NCI-H510A (cell line): Measurements from ENCODE around the gene MYLK4.

Source experiments
- DNase-seq: peaks from one replicate; lab custom pipeline; 2025; lab: John Stamatoyannopoulos, UW

MYLK4 gene

DNA sequence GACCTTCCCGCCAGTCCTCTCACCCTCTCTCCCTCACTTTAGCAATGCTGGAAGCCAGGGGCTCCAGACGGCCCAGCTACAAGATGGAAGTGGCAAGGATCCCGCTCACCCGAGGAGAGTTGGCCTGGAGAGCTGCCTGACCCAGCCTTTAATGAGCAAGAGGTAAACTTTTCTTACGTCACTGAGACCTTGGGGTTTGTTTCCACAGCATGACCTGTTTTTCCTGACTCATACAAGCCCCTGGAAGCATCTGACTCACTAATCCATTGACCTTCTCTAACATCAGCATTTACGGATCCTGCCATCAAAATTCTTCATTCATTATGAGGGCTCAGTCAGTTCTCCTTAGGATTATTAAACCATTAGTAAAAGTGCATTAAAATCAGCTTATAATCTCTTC lies 120.4 kb downstream of the MYLK4 start:
- DNase-seq: no peak

DNA sequence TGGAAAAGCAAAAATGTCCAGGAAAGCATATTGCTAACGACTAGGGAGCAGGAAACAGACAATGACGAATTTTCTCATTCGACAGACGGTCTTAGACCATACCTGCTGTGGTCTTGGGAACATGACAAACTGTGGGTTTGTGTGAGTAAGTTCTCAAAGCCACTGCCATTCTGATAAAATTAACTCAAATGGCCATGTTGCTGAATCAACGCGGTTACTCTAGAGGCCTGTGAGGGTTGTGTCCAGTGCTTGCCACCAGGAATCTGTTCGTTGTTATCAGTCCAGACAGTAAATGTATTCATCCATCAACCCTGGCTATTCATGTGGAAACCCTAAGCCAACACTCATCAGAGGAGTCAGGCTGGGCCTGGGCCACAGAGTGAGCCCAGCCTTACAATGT lies 124.3 kb downstream of the MYLK4 start:
- no peak for DNase-seq

DNA sequence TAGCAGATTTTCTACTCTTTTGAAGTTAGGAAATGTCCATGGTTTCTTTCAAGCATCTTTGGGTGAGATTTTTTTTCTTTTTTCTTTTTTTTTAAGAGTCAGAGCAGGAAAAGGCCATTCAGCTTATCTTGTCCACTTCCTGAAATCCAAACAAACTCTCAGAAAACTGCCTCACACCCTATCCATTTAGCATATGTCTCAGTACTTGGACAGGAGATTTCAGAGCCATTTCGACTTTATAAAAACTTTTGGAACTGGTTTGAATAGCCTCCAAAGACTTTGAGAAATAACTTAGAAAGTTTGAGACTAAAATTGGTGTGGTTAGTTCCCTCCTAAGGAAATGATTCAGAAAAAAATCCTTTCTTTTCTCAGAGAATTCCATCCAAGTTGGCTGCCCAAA lies 125.1 kb downstream of the MYLK4 start:
- DNase-seq: no peak

DNA sequence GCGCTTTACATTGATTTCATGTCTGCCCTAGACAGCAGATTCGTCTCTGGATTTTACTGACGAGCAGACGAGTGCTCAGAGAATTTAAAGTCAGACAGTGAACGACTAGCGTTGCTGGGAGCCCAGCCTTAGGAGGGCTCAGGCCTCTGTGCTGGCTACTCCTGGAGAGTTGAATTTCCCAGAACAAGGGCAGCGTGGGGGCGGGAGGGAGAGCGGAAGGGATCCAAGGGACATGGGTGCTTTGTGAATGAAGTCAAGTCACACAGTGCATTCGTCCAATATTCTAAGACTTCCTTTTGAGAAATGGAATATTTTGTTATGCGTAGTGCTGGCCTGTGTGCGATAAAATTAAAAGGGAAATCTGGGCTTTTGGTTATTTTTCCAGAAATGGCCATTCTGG lies 126.5 kb downstream of the MYLK4 start:
- DNase-seq: no peak

DNA sequence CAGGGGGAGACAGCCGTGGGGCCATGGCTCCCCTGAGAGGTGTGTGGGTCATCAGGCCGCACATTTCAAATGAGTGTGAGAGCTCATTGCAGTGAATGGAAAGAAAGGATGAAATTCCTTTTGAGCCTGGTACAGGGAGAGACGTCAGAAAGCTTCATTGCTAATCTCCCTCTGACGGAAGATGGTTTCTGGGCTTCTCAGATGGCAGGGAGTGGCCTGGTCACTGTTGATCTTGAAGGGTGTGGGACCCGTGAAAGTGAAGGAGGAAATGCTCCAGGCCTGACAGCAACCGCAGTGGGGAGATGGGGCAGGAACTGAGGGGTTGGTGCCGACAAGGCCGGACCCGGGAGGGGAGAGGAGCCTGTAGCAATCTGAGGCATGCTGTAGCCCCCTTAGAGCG lies 127.4 kb downstream of the MYLK4 start:
- DNase-seq: no peak

DNA sequence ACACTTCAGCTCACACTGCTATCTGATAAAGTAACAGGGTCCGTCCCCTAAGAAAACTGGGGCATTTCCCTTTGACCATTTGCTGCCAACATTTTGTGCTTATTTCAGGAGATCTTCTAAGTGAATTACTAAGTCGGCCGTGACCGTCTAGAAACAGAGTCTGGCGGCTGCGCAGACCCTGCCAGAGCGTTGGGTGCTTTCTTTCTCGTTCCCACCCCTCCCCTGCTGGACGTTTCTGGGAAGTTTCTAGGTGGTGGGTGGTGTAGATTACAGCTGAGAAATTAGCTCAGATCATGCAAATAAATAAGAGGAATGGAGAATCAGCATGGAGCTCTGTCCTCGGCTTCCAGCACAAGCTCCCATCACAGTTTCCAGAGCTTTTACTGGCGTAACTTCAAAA lies 128.1 kb downstream of the MYLK4 start:
- no peak for DNase-seq

DNA sequence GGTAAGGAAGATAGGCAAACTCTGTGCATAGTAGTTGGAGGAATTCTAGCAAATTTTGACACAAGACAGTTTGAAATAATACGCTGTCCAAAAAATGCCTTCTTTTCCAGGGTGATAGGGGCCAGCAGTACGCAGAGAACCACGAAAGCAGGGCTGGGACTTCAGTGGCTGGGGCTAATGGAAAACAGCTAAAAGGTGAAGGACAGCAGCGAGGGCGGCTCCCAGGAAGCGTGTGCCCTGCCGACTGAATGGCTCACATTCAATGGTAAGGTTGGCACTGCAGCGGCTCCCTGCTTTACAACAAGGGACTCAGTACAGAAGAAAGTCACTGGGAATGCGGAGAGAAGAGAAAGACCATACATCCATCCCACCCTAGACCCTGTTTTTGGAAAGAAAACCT lies 131.1 kb downstream of the MYLK4 start:
- DNase-seq: no peak

DNA sequence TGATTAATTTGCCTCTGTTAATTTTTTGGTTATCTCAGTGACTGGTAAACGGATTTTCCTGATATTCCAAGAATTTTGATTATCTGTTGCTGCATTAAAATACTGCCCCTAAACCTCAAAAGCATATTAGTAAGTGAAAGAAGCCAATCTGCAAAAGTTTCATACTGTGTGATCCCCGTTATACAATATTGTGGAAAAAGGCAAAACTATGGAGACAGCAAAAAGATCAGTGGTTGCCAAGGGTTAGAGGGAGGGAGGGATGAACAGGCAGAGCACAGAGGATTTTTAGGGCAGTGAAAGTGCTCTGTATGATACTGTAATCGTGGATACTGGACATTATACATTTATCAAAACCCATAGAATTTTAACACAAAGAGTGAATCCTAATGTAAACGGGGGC lies 133.0 kb downstream of the MYLK4 start:
- DNase-seq: no peak

DNA sequence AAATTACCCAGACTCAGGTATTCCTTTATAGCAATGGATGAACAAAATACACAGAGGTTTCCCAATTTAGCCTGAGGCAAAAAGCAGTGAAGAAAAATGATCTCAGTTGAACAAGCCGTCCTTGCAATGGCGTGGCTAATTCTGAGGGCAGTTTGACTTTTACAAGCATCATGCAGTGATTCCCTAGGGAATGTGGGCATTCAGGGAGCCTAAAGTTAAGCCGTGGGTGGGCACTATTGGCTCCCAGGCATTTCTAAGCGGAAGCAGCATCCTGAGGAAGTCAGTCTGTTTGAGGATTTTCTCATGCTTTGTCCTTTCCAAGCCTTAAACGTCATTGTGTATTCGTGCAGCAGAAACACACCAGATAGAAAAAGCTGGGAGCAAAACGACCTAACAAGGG lies 133.9 kb downstream of the MYLK4 start:
- no peak for DNase-seq

DNA sequence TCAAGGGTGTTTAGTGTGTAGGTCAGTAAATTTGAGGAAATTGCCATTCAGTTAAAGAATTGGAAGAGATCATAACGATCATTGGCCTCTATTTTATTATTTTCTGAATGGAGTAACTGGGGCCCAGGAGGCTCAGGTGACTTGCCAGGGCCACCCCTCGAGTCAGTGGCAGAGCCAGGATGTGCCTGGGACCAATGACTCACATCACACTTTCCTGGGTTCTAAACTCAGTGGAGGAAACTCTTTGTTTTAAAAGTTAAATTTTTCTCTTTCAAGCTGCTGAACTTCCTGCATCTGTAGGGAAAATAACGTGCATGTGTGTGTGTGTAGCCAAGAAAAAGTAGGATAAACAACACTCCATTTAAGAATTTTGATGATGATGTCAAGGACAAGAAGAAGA lies 135.5 kb downstream of the MYLK4 start:
- no peak for DNase-seq

DNA sequence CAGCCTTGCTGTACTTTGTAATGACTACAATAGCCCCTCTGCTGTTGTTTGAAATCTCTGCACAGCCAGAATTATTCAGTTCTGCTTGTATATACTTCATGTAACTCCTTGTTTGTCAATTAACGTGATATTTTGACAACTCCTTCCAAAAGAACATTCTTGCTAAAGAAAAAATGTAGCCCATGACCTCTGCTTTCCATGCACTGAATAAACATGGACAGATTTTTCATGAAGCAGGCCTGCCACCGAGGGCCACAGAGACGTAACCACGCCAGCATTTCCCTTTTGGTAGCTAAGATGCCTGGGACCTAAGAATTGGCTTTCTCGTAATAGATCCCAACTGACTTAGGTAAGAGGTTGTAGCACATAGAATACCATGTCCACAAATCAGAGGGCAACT lies 135.9 kb downstream of the MYLK4 start:
- no peak for DNase-seq

DNA sequence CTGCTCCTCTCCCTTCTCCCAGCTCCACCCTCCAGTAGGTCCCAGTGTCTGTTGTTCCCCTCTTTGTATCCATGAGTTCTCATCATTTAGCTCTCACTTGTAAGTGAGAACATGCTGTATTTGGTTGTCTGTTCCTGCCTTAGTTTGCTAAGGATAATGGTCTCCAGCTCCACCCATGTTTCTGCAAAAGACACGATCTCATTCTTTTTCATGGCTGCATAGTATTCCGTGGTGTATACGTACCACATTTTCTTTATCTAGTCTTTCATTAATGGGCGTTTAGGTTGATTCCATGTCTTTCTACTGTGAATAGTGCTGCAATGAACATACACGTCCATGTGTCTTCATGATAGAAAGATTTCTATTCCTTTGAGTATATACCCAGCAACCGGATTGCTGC lies 136.6 kb downstream of the MYLK4 start:
- no peak for DNase-seq
